Measurements from ENCODE around the gene UBALD2. TPM values are rescaled to one million over a fixed set of nuclear protein-coding genes. Genes with fewer than 3 reads are reported as not detected.

UBALD2 gene
- total and polyA plus RNA-seq, 2 donors (not counting 3 experiments of a cell fraction or from before 2014, with no cell fraction given), result 46.9 to 70.9 TPM

DNA sequence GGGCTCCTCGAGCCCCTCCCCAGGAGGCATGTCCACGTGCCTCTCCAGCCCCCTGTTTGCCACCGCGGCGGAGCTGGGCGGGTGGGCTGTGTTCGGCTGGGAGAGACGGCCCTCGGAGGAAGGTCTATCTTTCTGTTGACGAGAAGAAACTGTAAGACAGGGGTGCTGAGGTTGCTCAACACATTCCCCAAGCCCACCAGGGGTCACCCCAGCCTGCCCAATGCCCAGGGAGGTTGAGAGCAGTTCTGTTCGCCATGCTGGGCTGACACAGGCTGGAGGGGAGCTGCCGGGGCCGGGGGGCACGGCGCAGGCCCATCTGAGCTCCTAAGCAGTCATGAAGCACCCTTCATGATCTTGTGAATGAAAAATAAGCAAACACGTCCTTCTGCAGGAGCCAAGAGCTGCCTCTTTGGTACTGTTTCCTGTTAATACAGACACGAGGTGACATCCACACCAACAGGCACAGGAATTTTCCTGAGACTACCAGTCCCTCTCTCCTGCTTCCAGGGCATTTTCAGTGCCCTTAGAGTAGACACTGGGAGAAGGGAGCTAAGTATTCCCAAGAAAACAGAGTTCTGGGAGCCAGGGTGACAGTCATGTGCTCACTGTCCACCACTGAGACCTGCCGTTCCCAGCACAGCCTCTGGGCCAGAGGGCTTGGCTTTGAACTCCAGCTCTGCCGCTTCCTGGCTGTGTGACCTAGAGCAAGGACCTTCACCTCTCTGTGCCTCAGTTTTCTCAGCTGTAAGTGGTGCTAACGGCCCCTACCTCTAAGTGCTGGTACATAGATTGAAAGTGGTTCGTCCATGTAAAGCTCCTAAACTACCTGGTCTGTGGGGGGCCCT, 9.2 kb downstream of the UBALD2 start:
- no peaks in the 10 kb centered on the region for H3K9me3 ChIP-seq (replicated peaks; ENCODE audit: control insufficient read depth, insufficient read depth, low read length)
- no peaks in the 10 kb centered on the region for H4K20me1 ChIP-seq (replicated peaks; ENCODE audit: control insufficient read depth, extremely low read depth, insufficient read depth, low read length)
- no peak overlapping the region for H2AFZ ChIP-seq (ENCODE audit: low read depth, low read length)
- BruUV-seq (replicated peaks), result no TSS peak
- no peaks in the 10 kb centered on the region for H3K4me1 ChIP-seq (ENCODE audit: control insufficient read depth, extremely low read depth, insufficient read depth, low read length)
- H3K27me3 ChIP-seq (ENCODE audit: control insufficient read depth in 2 of 2, insufficient read depth in 2 of 2, low read length in 2 of 2), result no peaks in the 10 kb centered on the region
- no peak overlapping the region for H3K4me3 ChIP-seq (replicated peaks in 1 of 3; ENCODE audit: insufficient read depth in 1 of 3, low read depth in 1 of 3, low read length in 3 of 3)
- ChIA-PET POLR2A (interaction anchor here (1.9 kb wide), 1 partner anchor 10 kb away, joined by 4 read pairs; the partner anchor contains the start of gene UBALD2), CTCF (interaction anchor here (0.9 to 14.1 kb wide), 8 partner anchors 16 to 260 kb away, joined by 3 to 320 read pairs (median 4); no protein-coding TSS in a partner anchor)
- H3K9ac ChIP-seq (replicated peaks; ENCODE audit: extremely low read depth, insufficient read depth, low read length), result no peak overlapping the region
- FAIRE-seq, result no peak
- peaks cover 2% of the 10 kb centered on the region for H3K79me2 ChIP-seq (ENCODE audit: control insufficient read depth, insufficient read depth, low read length)
- intact Hi-C loops (cut with micrococcal nuclease), result loop anchor here (10.0 kb wide), 1 partner anchor 260 kb away; no protein-coding TSS in a partner anchor
- no peak for DNase-seq (ENCODE audit: low read depth, low spot score)
- dilution Hi-C loops (cut with MboI; ENCODE audit: extremely low pct_ligation_motif_present, low sequenced_read_pairs), result no loop called here
- TF ChIP-seq POLR2AphosphoS5 (IDR thresholded peaks at IDR 0.05; ENCODE audit: insufficient read depth, low read depth, low read length), result no peak
- TF ChIP-seq POLR2A (IDR thresholded peaks at IDR 0.05; ENCODE audit: low read depth, low read length), result no peak
- TF ChIP-seq EZH2 (IDR thresholded peaks at IDR 0.05; ENCODE audit: borderline replicate concordance, low read depth, low read length, severe bottlenecking), result no peak
- TF ChIP-seq GATA2 (IDR thresholded peaks at IDR 0.05; ENCODE audit: insufficient read depth, insufficient read length, low read depth, low read length), result no peak
- TF ChIP-seq FOS (IDR thresholded peaks at IDR 0.05; ENCODE audit: borderline replicate concordance, insufficient read depth, low read length), result no peak
- TF ChIP-seq, protein P1, sequence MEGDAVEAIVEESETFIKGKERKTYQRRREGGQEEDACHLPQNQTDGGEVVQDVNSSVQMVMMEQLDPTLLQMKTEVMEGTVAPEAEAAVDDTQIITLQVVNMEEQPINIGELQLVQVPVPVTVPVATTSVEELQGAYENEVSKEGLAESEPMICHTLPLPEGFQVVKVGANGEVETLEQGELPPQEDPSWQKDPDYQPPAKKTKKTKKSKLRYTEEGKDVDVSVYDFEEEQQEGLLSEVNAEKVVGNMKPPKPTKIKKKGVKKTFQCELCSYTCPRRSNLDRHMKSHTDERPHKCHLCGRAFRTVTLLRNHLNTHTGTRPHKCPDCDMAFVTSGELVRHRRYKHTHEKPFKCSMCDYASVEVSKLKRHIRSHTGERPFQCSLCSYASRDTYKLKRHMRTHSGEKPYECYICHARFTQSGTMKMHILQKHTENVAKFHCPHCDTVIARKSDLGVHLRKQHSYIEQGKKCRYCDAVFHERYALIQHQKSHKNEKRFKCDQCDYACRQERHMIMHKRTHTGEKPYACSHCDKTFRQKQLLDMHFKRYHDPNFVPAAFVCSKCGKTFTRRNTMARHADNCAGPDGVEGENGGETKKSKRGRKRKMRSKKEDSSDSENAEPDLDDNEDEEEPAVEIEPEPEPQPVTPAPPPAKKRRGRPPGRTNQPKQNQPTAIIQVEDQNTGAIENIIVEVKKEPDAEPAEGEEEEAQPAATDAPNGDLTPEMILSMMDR (IDR thresholded peaks at IDR 0.05; ENCODE audit: extremely low read depth in 1 of 2, insufficient read depth in 1 of 2, low read depth in 1 of 2, low read length in 2 of 2), result no peak
- no peak for TF ChIP-seq MYC (IDR thresholded peaks at IDR 0.05; ENCODE audit: low read depth, low read length)
- TF ChIP-seq, protein P2, sequence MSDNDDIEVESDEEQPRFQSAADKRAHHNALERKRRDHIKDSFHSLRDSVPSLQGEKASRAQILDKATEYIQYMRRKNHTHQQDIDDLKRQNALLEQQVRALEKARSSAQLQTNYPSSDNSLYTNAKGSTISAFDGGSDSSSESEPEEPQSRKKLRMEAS (IDR thresholded peaks at IDR 0.05; ENCODE audit: insufficient read depth, insufficient read length), result no peak
- no peak for TF ChIP-seq JUN (IDR thresholded peaks at IDR 0.05; ENCODE audit: borderline replicate concordance, insufficient read depth, insufficient read length, low read depth)
- no peaks in the 10 kb centered on the region for H3K9me1 ChIP-seq (replicated peaks; ENCODE audit: control insufficient read depth, extremely low read depth, insufficient read depth, low read length)
- no peak overlapping the region for H3K27ac ChIP-seq (ENCODE audit: insufficient read depth, low read depth, low read length)
- no peak overlapping the region for H3K4me2 ChIP-seq (ENCODE audit: insufficient read depth, low read length)
- peaks cover 0 to 8% of the 10 kb centered on the region in 2 experiments for H3K36me3 ChIP-seq (ENCODE audit: control insufficient read depth in 2 of 2, extremely low read depth in 1 of 2, insufficient read depth in 2 of 2, low read length in 2 of 2)

Data from endothelial cell of umbilical vein (primary cell).